HG02678 (cell line): ENCODE data around the gene TGFB1.
"Not testable (repeated sequence)": the region's sequence is repeated elsewhere in the genome, so short reads cannot be mapped to it uniquely, and the experiment has no call there.

Experiments used
- ATAC-seq: cut with Tn5 transposase; IDR thresholded peaks from one replicate; pipeline ENCODE4 v1.9.1; 2021; ENCODE audit warnings: mild to moderate bottlenecking, moderate library complexity; ENCODE audit not compliant: unreplicated experiment

Gene TGFB1

GRCh38 chr19:41304706-41305483 lies 48.8 kb downstream of the TGFB1 start:
- ATAC-seq = no peak

GRCh38 chr19:41303954-41304353 lies 49.8 kb downstream of the TGFB1 start:
- ATAC-seq = no peak

DNA sequence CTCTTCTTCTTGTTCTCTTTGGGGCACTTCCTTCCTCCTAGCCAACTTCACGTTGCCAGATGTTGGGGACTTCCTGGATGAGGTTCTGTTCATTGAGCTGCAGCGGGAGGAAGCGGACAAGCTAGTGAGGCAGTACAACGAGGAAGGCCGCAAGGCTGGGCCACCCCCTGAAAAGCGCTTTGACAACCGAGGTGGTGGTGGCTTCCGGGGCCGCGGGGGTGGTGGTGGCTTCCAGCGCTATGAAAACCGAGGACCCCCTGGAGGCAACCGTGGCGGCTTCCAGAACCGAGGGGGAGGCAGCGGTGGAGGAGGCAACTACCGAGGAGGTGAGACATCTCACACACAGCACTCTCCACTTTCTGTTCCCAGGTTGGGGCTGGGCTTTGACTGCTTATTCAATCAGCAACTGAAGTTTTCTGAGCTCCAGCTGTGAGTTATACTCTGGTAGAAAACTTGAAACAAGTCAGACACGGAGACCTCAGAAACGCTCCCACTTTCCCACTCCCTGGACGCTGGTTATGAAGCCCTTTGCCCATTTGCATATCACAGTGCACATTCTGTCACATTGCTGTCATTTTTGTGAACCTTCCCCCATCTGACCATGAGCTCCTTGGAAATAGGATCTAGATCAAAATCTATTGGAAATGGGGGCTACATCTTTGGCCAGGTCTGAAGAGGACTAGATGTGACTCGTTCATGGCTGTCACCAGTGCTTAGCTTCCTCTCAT lies 50.9 kb downstream of the TGFB1 start:
- peak; percentile 43 for ATAC-seq

DNA sequence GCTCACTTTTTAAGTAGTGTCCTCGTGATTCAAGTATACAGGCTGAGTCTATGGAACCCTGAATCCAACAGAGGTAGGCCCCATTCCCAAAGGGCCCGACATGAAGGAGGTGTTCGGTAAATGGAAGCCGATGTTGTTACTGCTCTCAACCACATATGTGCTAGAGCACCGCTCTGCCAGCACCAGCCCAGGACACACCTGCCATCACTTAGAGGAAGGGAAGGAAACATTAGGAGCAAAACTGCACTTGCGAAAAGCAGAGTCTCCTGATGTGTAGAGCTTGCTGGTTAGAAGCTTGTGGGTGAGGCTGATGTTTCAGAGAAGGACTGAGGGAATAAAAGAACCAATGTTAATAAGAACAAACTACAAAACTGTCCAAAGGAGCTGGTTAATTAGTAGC lies 53.2 kb downstream of the TGFB1 start:
- no peak for ATAC-seq

GRCh38 chr19:41299755-41300089 lies 54.0 kb downstream of the TGFB1 start:
- no peak for ATAC-seq

DNA sequence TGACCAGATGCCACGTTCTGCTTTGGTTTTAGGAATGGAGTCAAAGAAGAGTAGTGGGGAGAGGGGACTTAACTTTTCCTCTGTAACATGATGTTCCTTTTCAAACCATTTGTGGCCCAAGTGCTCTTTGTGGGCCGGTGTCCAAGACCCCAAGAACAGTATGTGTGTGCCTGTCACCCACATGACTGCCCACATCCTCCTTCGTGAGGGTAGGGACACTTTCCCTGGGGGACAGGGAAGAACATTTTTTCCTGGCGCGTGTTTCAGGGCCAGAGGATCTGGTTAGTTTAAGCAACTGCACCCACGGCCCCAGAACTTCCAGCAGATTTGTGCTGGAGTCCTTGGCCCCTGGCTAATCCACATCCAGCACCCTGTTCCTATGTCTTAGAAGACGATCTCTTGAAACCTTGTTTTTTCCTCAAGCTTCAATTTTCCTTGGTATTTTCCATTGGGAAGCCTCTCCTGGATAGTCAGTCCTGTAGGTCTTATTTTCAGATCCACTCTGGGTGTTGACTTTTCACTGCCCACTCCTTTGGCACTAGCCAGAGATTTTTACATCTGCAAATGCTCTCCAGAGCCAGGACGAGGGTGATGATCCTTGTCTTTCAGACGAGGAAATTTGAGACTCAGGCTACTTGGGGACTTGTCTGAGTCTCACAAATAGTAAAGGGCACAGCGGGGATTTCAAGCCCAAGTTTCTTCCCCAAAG lies 54.5 kb downstream of the TGFB1 start:
- no peak for ATAC-seq

GRCh38 chr19:41298348-41298964 lies 55.3 kb downstream of the TGFB1 start:
- no peak for ATAC-seq

DNA sequence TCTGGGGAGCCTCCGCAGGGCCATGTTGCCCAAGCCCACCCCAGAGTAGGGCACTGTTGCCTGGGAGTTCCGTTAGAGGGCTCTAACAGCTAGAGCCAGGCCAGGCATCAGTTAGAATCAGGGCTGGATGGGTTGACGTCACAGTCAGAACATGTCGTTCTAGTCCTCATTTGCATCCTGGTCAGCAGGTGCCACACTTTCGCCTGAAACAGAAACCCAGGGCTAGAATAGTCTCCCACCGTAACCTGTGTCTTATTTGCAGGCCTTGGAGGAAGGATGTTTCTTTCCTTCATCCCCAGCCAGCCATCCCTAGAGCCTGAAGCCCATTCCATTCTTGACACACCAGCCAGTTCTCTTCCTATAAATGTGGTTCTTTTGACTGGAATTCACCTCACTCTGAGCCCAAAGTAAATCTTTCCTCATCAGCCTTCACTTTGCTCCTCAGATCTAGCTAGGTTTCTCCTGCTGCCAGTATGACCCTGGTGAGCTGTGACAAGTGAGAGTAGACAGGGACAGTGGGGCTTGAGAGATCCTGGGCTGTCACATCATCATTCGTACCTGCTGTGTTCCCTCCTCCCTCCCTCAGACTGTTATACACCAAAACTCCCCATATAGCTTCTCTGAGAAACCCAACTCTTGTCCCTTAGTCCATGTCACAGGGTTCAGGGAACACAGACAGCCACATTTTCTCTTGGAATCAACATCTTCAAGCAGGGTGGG lies 55.9 kb downstream of the TGFB1 start:
- peak; percentile 78 for ATAC-seq

- no peak for ATAC-seq
These were observed 57.3 kb downstream of the TGFB1 start for GRCh38 chr19:41296433-41296871.

DNA sequence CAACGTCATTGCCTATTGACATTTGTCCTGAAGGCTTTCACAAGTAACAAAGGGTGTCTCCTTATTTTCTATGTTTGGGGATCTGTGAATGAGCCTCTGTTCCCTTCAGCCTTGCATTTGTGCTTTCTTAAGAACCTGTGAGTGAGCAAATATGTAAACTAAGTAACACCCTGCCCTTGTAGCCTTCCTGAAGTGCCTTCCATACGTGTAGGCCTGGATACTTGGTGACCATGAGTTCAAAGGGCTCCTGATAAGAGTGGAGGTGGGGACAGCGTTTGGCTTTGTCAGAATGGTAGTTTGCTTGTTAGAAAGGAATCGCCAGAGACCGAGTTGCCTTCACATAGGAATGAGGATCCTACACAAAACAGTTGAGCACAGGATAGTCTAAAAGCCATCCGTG lies 58.2 kb downstream of the TGFB1 start:
- ATAC-seq = no peak

GRCh38 chr19:41294393-41294792 lies 59.3 kb downstream of the TGFB1 start:
- ATAC-seq = no peak

GRCh38 chr19:41289814-41290213 lies 63.9 kb downstream of the TGFB1 start:
- ATAC-seq = not testable (repeated sequence)

DNA sequence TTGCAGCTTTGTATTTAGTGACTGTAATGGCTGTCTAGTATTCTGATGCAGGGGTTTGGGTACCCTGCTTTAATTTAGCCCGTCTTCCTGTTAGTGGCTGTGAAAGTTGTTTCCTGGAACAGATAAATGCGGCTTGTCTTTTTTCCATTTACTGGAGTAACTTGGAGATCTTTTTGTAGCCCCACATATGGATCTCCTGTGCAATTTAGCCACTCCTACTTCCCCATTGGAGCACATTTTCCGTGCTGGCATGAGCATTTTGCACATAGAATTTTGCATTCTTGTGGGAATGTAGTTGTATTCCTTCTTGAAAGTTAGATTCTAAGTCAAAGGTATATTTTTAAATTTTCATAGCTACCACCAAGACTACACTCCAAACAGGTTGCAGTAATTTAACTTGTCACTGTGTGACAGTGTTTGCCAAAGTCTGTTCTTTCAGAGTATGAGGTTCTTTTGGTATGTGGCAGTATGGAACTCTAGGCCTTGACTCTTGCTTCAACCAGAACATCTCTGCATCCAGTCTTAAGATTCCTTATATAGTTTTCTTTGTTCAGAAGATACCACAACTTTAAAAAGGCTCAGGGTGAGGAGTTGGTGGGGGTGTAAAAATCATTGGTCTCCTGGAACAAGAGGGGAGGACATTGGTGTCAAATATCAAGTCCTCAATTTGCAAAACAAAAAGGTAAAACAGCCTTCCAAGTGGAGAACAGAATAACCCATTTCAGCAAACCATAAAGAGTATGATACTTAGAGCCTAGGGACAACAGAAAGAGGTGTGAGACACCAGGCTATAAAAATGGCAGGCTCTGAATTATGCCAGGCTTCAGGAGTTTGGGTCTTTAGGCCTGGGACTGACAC lies 64.8 kb downstream of the TGFB1 start:
- no peak for ATAC-seq
